GM23338 (cell line): ENCODE results near the gene PAK1. TPM values are rescaled to one million over a fixed set of nuclear protein-coding genes. Genes with fewer than 3 reads are reported as not detected.

Experiments used
- ATAC-seq: fragments of 200-7000 bp; cut with Tn5 transposase; 3 replicates; pipeline ENCODE4 v1.9.1; 2020
- DNase-seq: peaks from one replicate; pipeline ENCODE4 v3.0.0-alpha.2; 2015; ENCODE audit warnings: low spot score
- H2AFZ ChIP-seq: fragments of 200-600 bp; sonication (generic); 2 replicates; pipeline ENCODE4 v1.8.0; 2016; ENCODE audit warnings: antibody characterized with exemption, mild to moderate bottlenecking, moderate library complexity
- H3F3A ChIP-seq: fragments of 200-600 bp; sonication (generic); replicated peaks from 2 replicates; pipeline ENCODE4 v1.8.0; 2017; ENCODE audit warnings: antibody characterized with exemption, mixed run types, low read depth
- H3K27ac ChIP-seq: fragments of 200-600 bp; sonication (generic); 2 replicates; pipeline ENCODE4 v1.6.1; 2016; ENCODE audit warnings: low read depth
- H3K27me3 ChIP-seq: fragments of 200-600 bp; sonication (generic); 2 replicates; pipeline ENCODE4 v1.8.0; 2016; ENCODE audit warnings: mild to moderate bottlenecking, mixed run types, moderate library complexity; ENCODE audit not compliant: insufficient read depth
- H3K36me3 ChIP-seq: fragments of 200-600 bp; sonication (generic); 2 replicates; pipeline ENCODE4 v1.8.0; 2016; ENCODE audit warnings: mild to moderate bottlenecking; ENCODE audit not compliant: insufficient read depth
- H3K4me1 ChIP-seq: fragments of 200-600 bp; sonication (generic); 2 replicates; pipeline ENCODE4 v1.8.0; 2016; ENCODE audit warnings: mild to moderate bottlenecking, moderate library complexity; ENCODE audit not compliant: insufficient read depth
- H3K4me2 ChIP-seq: fragments of 200-600 bp; sonication (generic); 2 replicates; pipeline ENCODE4 v1.7.1; 2017; ENCODE audit warnings: mixed run types
- H3K4me3 ChIP-seq: fragments of 200-600 bp; sonication (generic); 2 replicates; pipeline ENCODE4 v1.6.1; 2016; ENCODE audit warnings: mixed run types
- H3K79me2 ChIP-seq: fragments of 200-600 bp; sonication (generic); replicated peaks from 2 replicates; pipeline ENCODE4 v1.8.0; 2017; ENCODE audit warnings: mild to moderate bottlenecking; ENCODE audit not compliant: insufficient read depth
- H3K9me2 ChIP-seq: fragments of 200-600 bp; sonication (generic); 2 replicates; pipeline ENCODE4 v1.8.0; 2017; ENCODE audit not compliant: insufficient read depth
- H4K20me1 ChIP-seq: fragments of 200-600 bp; sonication (generic); replicated peaks from 2 replicates; pipeline ENCODE4 v1.8.0; 2017; ENCODE audit warnings: mild to moderate bottlenecking; ENCODE audit not compliant: insufficient read depth
- H3K27ac Mint-ChIP-seq: 2 replicates; pipeline ENCODE4 v1.8.0; 2020; ENCODE audit warnings: inconsistent platforms, mild to moderate bottlenecking, moderate library complexity, mixed read lengths
- H3K27me3 Mint-ChIP-seq: 3 replicates; pipeline ENCODE4 v1.8.0; 2022; ENCODE audit warnings: low read depth, mild to moderate bottlenecking, moderate library complexity, mixed read lengths, inconsistent platforms; ENCODE audit not compliant: insufficient read depth, poor library complexity
- H3K36me3 Mint-ChIP-seq: 3 replicates; pipeline ENCODE4 v1.8.0; 2021; ENCODE audit warnings: low read depth, mild to moderate bottlenecking, inconsistent platforms, moderate library complexity, mixed read lengths
- H3K4me1 Mint-ChIP-seq: 3 replicates; pipeline ENCODE4 v1.8.0; 2020; ENCODE audit warnings: mild to moderate bottlenecking, inconsistent platforms, mixed read lengths
- H3K4me3 Mint-ChIP-seq: 3 replicates; pipeline ENCODE4 v1.8.0; 2021; ENCODE audit warnings: moderate library complexity, mild to moderate bottlenecking, inconsistent platforms, mixed read lengths
- H3K9me3 Mint-ChIP-seq: 3 replicates; pipeline ENCODE4 v1.8.0; 2020; ENCODE audit warnings: moderate library complexity, mild to moderate bottlenecking, inconsistent platforms, mixed read lengths
- CREB1 ChIP-seq: fragments of 250-450 bp; sonication (Bioruptor Pico); IDR thresholded peaks from 2 replicates; pipeline ENCODE4 v1.5.0; 2020; ENCODE audit warnings: low read depth, mild to moderate bottlenecking, moderate library complexity
- EZH2phosphoT487 ChIP-seq: fragments of 200-600 bp; sonication (generic); IDR thresholded peaks from one replicate; pipeline ENCODE4 v1.8.1; 2018; ENCODE audit warnings: antibody characterized with exemption; ENCODE audit not compliant: unreplicated experiment
- JUNB ChIP-seq: IDR thresholded peaks from one replicate; pipeline ENCODE4 v1.6.1; 2016; ENCODE audit warnings: antibody characterized with exemption; ENCODE audit not compliant: unreplicated experiment
- NANOG ChIP-seq: IDR thresholded peaks from 2 replicates; pipeline ENCODE4 v1.6.1; 2016; ENCODE audit warnings: antibody characterized with exemption, borderline replicate concordance
- POLR2AphosphoS5 ChIP-seq: IDR thresholded peaks from 2 replicates; pipeline ENCODE4 v1.6.1; 2016; ENCODE audit warnings: antibody characterized with exemption, low read depth
- STAT1 ChIP-seq: IDR thresholded peaks from one replicate; pipeline ENCODE4 v1.6.1; 2016; ENCODE audit warnings: antibody characterized with exemption; ENCODE audit not compliant: unreplicated experiment
- ZNF114 ChIP-seq: fragments of 250-450 bp; sonication (Bioruptor Pico); IDR thresholded peaks from 2 replicates; pipeline ENCODE4 v1.5.0; 2020; ENCODE audit warnings: mild to moderate bottlenecking, moderate library complexity
- polyA plus RNA-seq: library from polyadenylated mRNA; unstranded; fragments of >200 nt; fragmentation: Nextera tagmentation; extraction: Ambion mirVana; gene quantifications from 2 replicates; pipeline ENCODE4 v1.2.1, GENCODE V29; 2016
- total RNA-seq: library from RNA; depleted of rRNA; stranded (reverse); fragments of >200 nt; shearing (Covaris generic); gene quantifications from 2 replicates; pipeline ENCODE4 v1.2.3, GENCODE V29; 2014
- TF ChIP-seq, protein P1 (sequence below), 2 experiments: fragments of 200-600 bp in 1 of 2; sonication (generic) in 1 of 2; conservative IDR thresholded peaks; 2 replicates each; pipeline versions ENCODE4 v1.5.1 to v1.6.1; 2016 to 2017; ENCODE audit warnings: antibody characterized with exemption in 2 of 2, low read depth in 2 of 2, mild to moderate bottlenecking in 2 of 2, moderate library complexity in 1 of 2
- TF ChIP-seq, protein P2 (sequence below): IDR thresholded peaks from one replicate; pipeline ENCODE4 v1.6.1; 2018; ENCODE audit warnings: antibody characterized with exemption; ENCODE audit not compliant: unreplicated experiment
- TF ChIP-seq, protein P3 (sequence below): IDR thresholded peaks from 2 replicates; pipeline ENCODE4 v1.6.1; 2016; ENCODE audit warnings: antibody characterized with exemption

The PAK1 gene
- total and polyA plus RNA-seq, 2 experiments from 2014 or later = 102 to 175 TPM

DNA sequence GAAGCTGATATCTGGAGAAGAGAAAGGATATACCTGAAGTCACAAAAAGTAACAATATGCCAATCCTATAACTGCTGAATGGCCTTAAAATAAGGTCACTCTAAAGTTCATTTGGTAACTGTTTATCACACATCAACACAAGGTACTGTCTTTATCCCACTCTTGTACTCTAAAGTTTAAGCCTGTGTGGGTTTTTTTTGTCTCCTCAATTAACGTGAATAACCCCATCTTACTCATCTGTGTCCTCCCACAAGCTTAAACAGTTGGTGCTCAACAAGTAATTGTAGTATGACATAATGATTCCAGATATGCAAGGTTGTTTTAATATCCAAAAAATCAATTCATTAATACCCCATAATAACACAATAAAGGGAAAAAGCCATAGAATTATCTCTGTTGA, 42.1 kb downstream of the PAK1 start (continued):
- TF ChIP-seq JUNB = no peak
- no peak for TF ChIP-seq ZNF114 (CRISPR knock-in tag)
- TF ChIP-seq, protein P1, sequence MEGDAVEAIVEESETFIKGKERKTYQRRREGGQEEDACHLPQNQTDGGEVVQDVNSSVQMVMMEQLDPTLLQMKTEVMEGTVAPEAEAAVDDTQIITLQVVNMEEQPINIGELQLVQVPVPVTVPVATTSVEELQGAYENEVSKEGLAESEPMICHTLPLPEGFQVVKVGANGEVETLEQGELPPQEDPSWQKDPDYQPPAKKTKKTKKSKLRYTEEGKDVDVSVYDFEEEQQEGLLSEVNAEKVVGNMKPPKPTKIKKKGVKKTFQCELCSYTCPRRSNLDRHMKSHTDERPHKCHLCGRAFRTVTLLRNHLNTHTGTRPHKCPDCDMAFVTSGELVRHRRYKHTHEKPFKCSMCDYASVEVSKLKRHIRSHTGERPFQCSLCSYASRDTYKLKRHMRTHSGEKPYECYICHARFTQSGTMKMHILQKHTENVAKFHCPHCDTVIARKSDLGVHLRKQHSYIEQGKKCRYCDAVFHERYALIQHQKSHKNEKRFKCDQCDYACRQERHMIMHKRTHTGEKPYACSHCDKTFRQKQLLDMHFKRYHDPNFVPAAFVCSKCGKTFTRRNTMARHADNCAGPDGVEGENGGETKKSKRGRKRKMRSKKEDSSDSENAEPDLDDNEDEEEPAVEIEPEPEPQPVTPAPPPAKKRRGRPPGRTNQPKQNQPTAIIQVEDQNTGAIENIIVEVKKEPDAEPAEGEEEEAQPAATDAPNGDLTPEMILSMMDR (conservative IDR thresholded peaks at IDR 0.05; ENCODE audit: low read depth in 2 of 2) = no peak
- TF ChIP-seq STAT1 = no peak
- TF ChIP-seq POLR2AphosphoS5 = no peak
- TF ChIP-seq EZH2phosphoT487 = no peak

DNA sequence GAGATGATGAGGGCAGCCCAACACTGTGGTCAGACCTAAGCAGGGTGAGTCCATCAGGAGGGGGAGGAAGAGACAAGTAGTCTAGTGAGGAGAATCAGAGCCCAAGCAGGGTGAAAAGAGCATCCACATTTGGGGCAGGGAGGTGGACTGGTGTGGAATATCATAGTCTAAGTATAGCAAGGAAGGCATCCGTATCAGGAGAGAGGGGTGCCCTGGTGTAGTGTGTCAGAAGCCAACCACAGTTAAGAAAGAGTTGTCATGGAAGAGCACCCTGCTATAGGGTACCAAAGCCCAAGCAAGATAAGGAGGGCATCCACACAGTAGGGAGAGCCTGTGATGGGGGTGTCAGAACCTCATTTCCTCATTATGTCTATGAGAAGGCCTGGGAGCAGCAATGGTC, 45.3 kb downstream of the PAK1 start:
- ATAC-seq (no peak), DNase-seq (no peak)
- Mint-ChIP-seq H3K27ac (no peak overlapping the region), H3K9me3 (no peaks in the 10 kb centered on the region), H3K4me3 (no peak overlapping the region), H3K36me3 (0 out of 3 replicates have a peak, but pooled peaks cover 2% of the 10 kb centered on the region), H3K4me1 (peaks cover 49% of the 10 kb centered on the region), H3K27me3 (peaks cover 5% of the 10 kb centered on the region)
- Histone ChIP-seq H3K79me2 (peaks cover 99% of the 10 kb centered on the region), H3K9me2 (no peaks in the 10 kb centered on the region), H3K4me2 (no peak overlapping the region), H3K4me3 (no peak overlapping the region), H3K4me1 (peaks cover 20% of the 10 kb centered on the region), H2AFZ (no peak overlapping the region), H4K20me1 (no peaks in the 10 kb centered on the region; the same call in 1 of the 2 replicates), H3K27ac (no peak overlapping the region), H3K36me3 (no peaks in the 10 kb centered on the region), H3F3A (no peaks in the 10 kb centered on the region), H3K27me3 (no peaks in the 10 kb centered on the region)
- TF ChIP-seq, protein P2, sequence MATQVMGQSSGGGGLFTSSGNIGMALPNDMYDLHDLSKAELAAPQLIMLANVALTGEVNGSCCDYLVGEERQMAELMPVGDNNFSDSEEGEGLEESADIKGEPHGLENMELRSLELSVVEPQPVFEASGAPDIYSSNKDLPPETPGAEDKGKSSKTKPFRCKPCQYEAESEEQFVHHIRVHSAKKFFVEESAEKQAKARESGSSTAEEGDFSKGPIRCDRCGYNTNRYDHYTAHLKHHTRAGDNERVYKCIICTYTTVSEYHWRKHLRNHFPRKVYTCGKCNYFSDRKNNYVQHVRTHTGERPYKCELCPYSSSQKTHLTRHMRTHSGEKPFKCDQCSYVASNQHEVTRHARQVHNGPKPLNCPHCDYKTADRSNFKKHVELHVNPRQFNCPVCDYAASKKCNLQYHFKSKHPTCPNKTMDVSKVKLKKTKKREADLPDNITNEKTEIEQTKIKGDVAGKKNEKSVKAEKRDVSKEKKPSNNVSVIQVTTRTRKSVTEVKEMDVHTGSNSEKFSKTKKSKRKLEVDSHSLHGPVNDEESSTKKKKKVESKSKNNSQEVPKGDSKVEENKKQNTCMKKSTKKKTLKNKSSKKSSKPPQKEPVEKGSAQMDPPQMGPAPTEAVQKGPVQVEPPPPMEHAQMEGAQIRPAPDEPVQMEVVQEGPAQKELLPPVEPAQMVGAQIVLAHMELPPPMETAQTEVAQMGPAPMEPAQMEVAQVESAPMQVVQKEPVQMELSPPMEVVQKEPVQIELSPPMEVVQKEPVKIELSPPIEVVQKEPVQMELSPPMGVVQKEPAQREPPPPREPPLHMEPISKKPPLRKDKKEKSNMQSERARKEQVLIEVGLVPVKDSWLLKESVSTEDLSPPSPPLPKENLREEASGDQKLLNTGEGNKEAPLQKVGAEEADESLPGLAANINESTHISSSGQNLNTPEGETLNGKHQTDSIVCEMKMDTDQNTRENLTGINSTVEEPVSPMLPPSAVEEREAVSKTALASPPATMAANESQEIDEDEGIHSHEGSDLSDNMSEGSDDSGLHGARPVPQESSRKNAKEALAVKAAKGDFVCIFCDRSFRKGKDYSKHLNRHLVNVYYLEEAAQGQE = no peak
- TF ChIP-seq CREB1 (CRISPR knock-in tag) = no peak
- TF ChIP-seq JUNB = no peak
- no peak for TF ChIP-seq NANOG
- TF ChIP-seq, protein P3, sequence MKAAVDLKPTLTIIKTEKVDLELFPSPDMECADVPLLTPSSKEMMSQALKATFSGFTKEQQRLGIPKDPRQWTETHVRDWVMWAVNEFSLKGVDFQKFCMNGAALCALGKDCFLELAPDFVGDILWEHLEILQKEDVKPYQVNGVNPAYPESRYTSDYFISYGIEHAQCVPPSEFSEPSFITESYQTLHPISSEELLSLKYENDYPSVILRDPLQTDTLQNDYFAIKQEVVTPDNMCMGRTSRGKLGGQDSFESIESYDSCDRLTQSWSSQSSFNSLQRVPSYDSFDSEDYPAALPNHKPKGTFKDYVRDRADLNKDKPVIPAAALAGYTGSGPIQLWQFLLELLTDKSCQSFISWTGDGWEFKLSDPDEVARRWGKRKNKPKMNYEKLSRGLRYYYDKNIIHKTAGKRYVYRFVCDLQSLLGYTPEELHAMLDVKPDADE = no peak
- no peak for TF ChIP-seq EZH2phosphoT487
- TF ChIP-seq, protein P1 (conservative IDR thresholded peaks at IDR 0.05; ENCODE audit: low read depth in 2 of 2) = no peak
